Measurements from ENCODE around the gene ASB14. TPM values are rescaled to one million over a fixed set of nuclear protein-coding genes. Genes with fewer than 3 reads are reported as not detected.

Gene ASB14
- total RNA-seq, 4 donors from 2014 or later, result 1.9 to 3.4 (median 2.6) TPM

DNA sequence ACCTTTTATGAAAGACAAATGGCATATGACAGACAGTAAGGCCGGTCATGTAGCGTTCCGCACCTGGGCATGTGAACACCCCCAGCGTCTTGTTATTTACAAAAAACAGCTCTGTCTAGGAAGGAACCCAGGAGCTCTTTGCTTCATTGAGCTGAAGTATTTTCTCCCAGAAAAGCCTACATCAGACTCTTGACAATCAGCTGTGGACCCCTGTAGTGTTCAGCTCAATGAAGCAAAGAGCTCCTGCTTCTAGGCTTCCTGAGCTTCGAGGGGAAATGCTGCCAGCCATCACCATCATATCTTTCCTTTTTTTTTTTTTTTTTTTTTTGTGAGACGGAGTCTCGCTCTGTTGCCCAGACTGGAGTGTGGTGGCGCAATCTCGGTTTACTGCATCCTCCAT, 4.1 kb downstream of the ASB14 start:
- H3K4me3 ChIP-seq, result no peak overlapping the region
- peaks cover 13 to 23% of the 10 kb centered on the region in 2 donors for H3K4me1 ChIP-seq
- no peak for TF ChIP-seq POLR2A (IDR thresholded peaks at IDR 0.05)
- TF ChIP-seq, protein P1, sequence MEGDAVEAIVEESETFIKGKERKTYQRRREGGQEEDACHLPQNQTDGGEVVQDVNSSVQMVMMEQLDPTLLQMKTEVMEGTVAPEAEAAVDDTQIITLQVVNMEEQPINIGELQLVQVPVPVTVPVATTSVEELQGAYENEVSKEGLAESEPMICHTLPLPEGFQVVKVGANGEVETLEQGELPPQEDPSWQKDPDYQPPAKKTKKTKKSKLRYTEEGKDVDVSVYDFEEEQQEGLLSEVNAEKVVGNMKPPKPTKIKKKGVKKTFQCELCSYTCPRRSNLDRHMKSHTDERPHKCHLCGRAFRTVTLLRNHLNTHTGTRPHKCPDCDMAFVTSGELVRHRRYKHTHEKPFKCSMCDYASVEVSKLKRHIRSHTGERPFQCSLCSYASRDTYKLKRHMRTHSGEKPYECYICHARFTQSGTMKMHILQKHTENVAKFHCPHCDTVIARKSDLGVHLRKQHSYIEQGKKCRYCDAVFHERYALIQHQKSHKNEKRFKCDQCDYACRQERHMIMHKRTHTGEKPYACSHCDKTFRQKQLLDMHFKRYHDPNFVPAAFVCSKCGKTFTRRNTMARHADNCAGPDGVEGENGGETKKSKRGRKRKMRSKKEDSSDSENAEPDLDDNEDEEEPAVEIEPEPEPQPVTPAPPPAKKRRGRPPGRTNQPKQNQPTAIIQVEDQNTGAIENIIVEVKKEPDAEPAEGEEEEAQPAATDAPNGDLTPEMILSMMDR (IDR thresholded peaks at IDR 0.05 in 4 of 5, conservative IDR thresholded peaks at IDR 0.05 in 1 of 5), result no peak
- H3K27ac ChIP-seq, result peak overlapping the region in 1 of 4 donors; percentile 30
- ATAC-seq (no peak), DNase-seq (no peak)
- no peaks in the 10 kb centered on the region for H3K9me3 ChIP-seq
- peaks cover 0 to 20% of the 10 kb centered on the region in 2 donors for H3K36me3 ChIP-seq
- intact Hi-C loops (cut with DNase I; ENCODE audit: low total_unique reads) (no loop called here), in situ Hi-C loops (cut with MboI; ENCODE audit: low sequenced_read_pairs in 4 of 4) (no loop called here)
- no peaks in the 10 kb centered on the region for H3K27me3 ChIP-seq

DNA sequence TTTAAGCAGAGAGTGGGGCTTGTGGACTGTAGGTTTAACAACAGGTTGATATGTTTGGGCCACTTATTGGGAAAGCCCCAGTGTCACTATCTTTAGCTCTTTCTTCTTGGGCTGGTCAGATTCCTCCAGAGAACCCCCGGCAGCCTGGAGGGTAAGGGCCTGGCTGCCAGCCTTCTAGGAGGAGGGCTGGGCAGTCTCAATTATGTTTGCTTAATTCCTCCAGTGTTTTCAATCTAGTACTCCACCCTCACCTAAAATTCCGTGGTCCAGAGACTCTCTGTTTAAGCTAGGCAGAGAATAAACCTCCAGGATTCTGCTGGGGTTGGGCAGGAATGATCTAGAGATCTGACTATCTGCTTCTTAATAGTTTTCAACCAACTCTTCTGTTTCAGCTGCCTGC, 5.3 kb downstream of the ASB14 start:
- no peak overlapping the region for H3K4me3 ChIP-seq
- H3K9me3 ChIP-seq, result no peaks in the 10 kb centered on the region
- H3K27me3 ChIP-seq, result no peaks in the 10 kb centered on the region
- peak overlapping the region in 2 of 4 donors; percentile 13 to 27 for H3K27ac ChIP-seq
- ATAC-seq (no peak), DNase-seq (no peak)
- peaks cover 13 to 18% of the 10 kb centered on the region in 2 donors for H3K4me1 ChIP-seq
- in situ Hi-C loops (cut with MboI; ENCODE audit: low sequenced_read_pairs in 4 of 4) (no loop called here), intact Hi-C loops (cut with DNase I; ENCODE audit: low total_unique reads) (no loop called here)
- TF ChIP-seq POLR2A (IDR thresholded peaks at IDR 0.05), result no peak
- H3K36me3 ChIP-seq, result peaks cover 0 to 20% of the 10 kb centered on the region in 2 donors

DNA sequence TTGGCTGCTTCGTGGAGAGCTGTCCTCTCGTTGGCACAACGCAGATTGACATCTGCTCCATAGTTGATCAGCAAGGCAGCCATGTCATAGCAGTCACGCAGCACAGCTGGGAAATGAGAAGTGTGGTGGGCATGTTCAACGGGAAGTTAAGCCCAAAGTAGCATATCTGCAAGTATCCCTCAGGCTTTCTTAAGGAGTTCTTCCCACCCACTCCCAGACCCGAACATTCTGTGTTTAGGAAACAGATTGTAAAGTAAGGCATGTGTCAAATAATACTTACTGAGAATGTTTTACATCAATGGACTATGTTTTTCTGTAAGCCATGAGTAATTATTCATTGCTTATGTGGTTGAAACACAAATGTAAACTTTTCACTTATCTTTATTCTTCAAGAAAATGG, 9.2 kb downstream of the ASB14 start:
- ATAC-seq (no peak), DNase-seq (no peak)
- H3K27ac ChIP-seq, result peak overlapping the region in 3 of 4 donors; percentile 10 to 60 (median 11)
- no peaks in the 10 kb centered on the region for H3K9me3 ChIP-seq
- H3K36me3 ChIP-seq, result peaks cover 0 to 35% of the 10 kb centered on the region in 2 donors
- H3K27me3 ChIP-seq, result no peaks in the 10 kb centered on the region
- H3K4me1 ChIP-seq, result no peaks in the 10 kb centered on the region
- in situ Hi-C loops (cut with MboI; ENCODE audit: low sequenced_read_pairs in 4 of 4) (no loop called here), intact Hi-C loops (cut with DNase I; ENCODE audit: low total_unique reads) (no loop called here)
- TF ChIP-seq POLR2A (IDR thresholded peaks at IDR 0.05), result no peak
- TF ChIP-seq, protein P1 (IDR thresholded peaks at IDR 0.05 in 4 of 5, conservative IDR thresholded peaks at IDR 0.05 in 1 of 5), result no peak
- no peak overlapping the region for H3K4me3 ChIP-seq

DNA sequence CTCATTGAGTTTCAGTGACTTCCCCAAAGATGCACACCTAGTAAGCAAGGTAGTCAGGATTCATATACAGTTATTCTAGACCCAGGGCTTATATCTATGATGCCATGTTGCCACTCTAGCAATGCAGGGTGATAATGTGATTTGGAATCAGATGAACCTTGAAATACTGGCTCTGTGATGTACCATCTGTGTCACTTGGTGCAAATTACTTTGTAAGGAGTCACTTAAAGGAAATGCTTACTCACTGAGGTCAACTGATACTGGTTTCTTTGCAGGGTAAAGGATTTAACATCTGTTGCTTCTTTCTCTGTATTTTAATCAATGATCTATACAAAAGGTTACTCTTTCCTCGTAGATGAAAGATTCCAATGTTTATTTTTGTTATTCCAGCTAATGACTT, 10.8 kb downstream of the ASB14 start:
- no peak overlapping the region for H3K4me3 ChIP-seq
- H3K27me3 ChIP-seq, result no peaks in the 10 kb centered on the region
- TF ChIP-seq, protein P1 (IDR thresholded peaks at IDR 0.05 in 4 of 5, conservative IDR thresholded peaks at IDR 0.05 in 1 of 5), result no peak
- TF ChIP-seq POLR2A (IDR thresholded peaks at IDR 0.05), result no peak
- DNase-seq (no peak), ATAC-seq (peak; percentile 53 to 67)
- in situ Hi-C loops (cut with MboI; ENCODE audit: low sequenced_read_pairs in 4 of 4) (no loop called here), intact Hi-C loops (cut with DNase I; ENCODE audit: low total_unique reads) (no loop called here)
- no peaks in the 10 kb centered on the region for H3K4me1 ChIP-seq
- peaks cover 0 to 34% of the 10 kb centered on the region in 2 donors for H3K36me3 ChIP-seq
- peak overlapping the region; percentile 1 to 70 (median 56) for H3K27ac ChIP-seq
- no peaks in the 10 kb centered on the region for H3K9me3 ChIP-seq

DNA sequence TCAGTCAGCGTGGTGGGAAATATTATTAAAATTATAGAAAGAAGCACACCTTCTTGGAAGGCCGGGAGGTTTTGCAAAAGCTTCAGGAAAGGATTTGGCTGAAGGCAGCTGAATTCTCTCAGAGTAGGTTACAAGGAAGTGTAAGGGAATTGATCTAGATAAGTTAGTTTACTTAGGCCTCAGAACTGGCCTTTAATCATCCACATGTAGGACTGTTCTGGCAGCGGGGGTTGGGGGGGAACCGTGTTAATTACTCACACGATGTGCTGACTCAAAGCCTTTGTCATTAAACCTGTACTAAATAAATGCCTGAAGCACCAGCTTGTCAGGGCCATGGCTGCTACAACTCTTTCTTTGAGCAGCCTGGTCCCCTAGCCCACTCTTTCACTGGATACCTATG, 12.8 kb downstream of the ASB14 start:
- Histone ChIP-seq H3K4me3 (no peak overlapping the region), H3K27me3 (no peaks in the 10 kb centered on the region), H3K36me3 (peaks cover 0 to 45% of the 10 kb centered on the region in 2 donors), H3K27ac (no peak overlapping the region), H3K4me1 (no peaks in the 10 kb centered on the region), H3K9me3 (no peaks in the 10 kb centered on the region)
- DNase-seq (no peak), ATAC-seq (no peak)
- in situ Hi-C loops (cut with MboI; ENCODE audit: low sequenced_read_pairs in 4 of 4), result no loop called here
- TF ChIP-seq, protein P1 (IDR thresholded peaks at IDR 0.05 in 4 of 5, conservative IDR thresholded peaks at IDR 0.05 in 1 of 5), result no peak
- TF ChIP-seq POLR2A (IDR thresholded peaks at IDR 0.05), result no peak
- intact Hi-C loops (cut with DNase I; ENCODE audit: low total_unique reads), result no loop called here
